K562 treated with DMSO at 1 percent for 24 hours (cell line): Measurements from ENCODE around the gene CIZ1. TPM values are rescaled to one million over a fixed set of nuclear protein-coding genes. Genes with fewer than 3 reads are reported as not detected.

Source experiments
- total RNA-seq: library from RNA; unstranded; fragments of 300-600 nt; gene quantifications from 2 replicates; pipeline ENCODE4 v1.2.3, GENCODE V29; 2022; ENCODE audit warnings: low read depth; ENCODE audit not compliant: insufficient read depth

CIZ1 gene, protein sequence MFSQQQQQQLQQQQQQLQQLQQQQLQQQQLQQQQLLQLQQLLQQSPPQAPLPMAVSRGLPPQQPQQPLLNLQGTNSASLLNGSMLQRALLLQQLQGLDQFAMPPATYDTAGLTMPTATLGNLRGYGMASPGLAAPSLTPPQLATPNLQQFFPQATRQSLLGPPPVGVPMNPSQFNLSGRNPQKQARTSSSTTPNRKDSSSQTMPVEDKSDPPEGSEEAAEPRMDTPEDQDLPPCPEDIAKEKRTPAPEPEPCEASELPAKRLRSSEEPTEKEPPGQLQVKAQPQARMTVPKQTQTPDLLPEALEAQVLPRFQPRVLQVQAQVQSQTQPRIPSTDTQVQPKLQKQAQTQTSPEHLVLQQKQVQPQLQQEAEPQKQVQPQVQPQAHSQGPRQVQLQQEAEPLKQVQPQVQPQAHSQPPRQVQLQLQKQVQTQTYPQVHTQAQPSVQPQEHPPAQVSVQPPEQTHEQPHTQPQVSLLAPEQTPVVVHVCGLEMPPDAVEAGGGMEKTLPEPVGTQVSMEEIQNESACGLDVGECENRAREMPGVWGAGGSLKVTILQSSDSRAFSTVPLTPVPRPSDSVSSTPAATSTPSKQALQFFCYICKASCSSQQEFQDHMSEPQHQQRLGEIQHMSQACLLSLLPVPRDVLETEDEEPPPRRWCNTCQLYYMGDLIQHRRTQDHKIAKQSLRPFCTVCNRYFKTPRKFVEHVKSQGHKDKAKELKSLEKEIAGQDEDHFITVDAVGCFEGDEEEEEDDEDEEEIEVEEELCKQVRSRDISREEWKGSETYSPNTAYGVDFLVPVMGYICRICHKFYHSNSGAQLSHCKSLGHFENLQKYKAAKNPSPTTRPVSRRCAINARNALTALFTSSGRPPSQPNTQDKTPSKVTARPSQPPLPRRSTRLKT
- total RNA-seq, result 438 and 464 TPM in 2 replicates

GRCh38 chr9:128191406-128192046 is at the start of gene CIZ1:
Gene CIZ1, minus strand, starts transcription at chr9:128191572. Its CDS starts 715 bp downstream, at chr9:128190857.

GRCh38 chr9:128203024-128203706 is 11.8 kb upstream of the CIZ1 start, which contains the start of gene DNM1:
Gene DNM1, plus strand, starts transcription at chr9:128203379. Its CDS starts 92 bp downstream, at chr9:128203471.

GRCh38 chr9:128159784-128160602 is 31.4 kb downstream of the CIZ1 start, which contains the start of gene BBLN:
Gene BBLN, plus strand, starts transcription at chr9:128160265. Its CDS starts 143 bp downstream, at chr9:128160408.

DNA sequence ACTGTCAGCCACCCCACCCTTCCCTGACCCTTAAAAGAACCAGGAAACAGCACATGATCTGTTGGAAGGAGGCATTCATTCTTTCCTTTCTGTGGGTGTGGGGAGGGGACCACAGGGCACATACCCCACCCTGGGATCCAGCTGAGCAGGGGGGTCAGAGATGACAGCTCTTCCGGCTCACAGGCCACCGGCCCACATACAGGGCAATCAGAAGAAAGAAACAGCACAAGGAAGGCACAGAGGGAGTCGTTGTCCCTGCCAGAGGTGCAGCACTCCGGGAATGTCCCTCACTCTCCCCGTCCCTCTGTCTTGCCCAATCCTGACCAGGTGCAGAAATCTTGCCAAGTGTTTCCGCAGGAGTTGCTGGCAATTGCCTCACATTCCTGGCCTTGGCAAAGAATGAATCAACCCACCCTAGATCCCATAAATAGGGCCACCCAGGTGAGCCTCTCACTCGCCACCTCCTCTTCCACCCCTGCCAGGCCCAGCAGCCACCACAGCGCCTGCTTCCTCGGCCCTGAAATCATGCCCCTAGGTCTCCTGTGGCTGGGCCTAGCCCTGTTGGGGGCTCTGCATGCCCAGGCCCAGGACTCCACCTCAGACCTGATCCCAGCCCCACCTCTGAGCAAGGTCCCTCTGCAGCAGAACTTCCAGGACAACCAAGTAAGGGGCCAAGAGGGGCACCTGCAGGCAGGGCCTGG is 42.2 kb downstream of the CIZ1 start, which contains the start of gene LCN2:
LCN2 (plus strand) TSS at position 453 of the 701 bp plus-strand sequence; CDS start at position 526, 73 bp downstream.

GRCh38 chr9:128127568-128127989 is 63.8 kb downstream of the CIZ1 start, which contains the start of gene PTGES2:
Gene PTGES2, minus strand, starts transcription at chr9:128127729. Its CDS starts 12 bp downstream, at chr9:128127717.

Other genes starting within 250 kb of the CIZ1 start
- gene EEIG1, start 210.6 kb downstream of the CIZ1 start, total RNA-seq, result 48.1 and 48.9 TPM in 2 replicates
- gene NAIF1, start 124.3 kb downstream of the CIZ1 start, total RNA-seq, result 20.5 and 24.2 TPM in 2 replicates
- gene SLC25A25, start 123.3 kb downstream of the CIZ1 start, total RNA-seq, result 40.3 and 40.4 TPM in 2 replicates
- 66.6 and 70.1 TPM in 2 replicates for gene PTGES2, start 63.8 kb downstream of the CIZ1 start, total RNA-seq
- gene LCN2, start 42.1 kb downstream of the CIZ1 start, total RNA-seq, result not detected in 2 replicates
- 532 and 580 TPM in 2 replicates for gene BBLN, start 31.3 kb downstream of the CIZ1 start, total RNA-seq
- 54.4 and 58.5 TPM in 2 replicates for gene DNM1, start 11.8 kb upstream of the CIZ1 start, total RNA-seq
- gene GOLGA2, start 84.4 kb upstream of the CIZ1 start, total RNA-seq, result 115 and 119 TPM in 2 replicates
- 193 and 194 TPM in 2 replicates for gene SWI5, start 84.7 kb upstream of the CIZ1 start, total RNA-seq
- 43.8 and 46.6 TPM in 2 replicates for gene TRUB2, start 130.9 kb upstream of the CIZ1 start, total RNA-seq
- 146 and 156 TPM in 2 replicates for gene COQ4, start 131.3 kb upstream of the CIZ1 start, total RNA-seq
- gene SLC27A4, start 149.0 kb upstream of the CIZ1 start, total RNA-seq, result 28.7 and 30.2 TPM in 2 replicates
- gene URM1, start 179.8 kb upstream of the CIZ1 start, total RNA-seq, result 47.0 and 47.9 TPM in 2 replicates
- 40.1 and 41.8 TPM in 2 replicates for gene CERCAM, start 229.3 kb upstream of the CIZ1 start, total RNA-seq